ENCODE measurements around the gene MEIOC.
A peak's percentile ranks its signal among the peaks of the same experiment; 100 is the strongest.

MEIOC gene

GRCh38 chr17:44652727-44653126 is 3.5 kb upstream of the MEIOC start:
- Mint-ChIP-seq H3K27me3 (ENCODE audit: low read depth) (peaks cover 59% of the 10 kb centered on the region), H3K36me3 (ENCODE audit: low read depth) (no peaks in the 10 kb centered on the region), H3K27ac (no peak overlapping the region), H3K4me1 (peaks cover 4% of the 10 kb centered on the region), H3K4me3 (no peak overlapping the region), H3K9me3 (peaks cover 3% of the 10 kb centered on the region)
- TF ChIP-seq CTCF (IDR thresholded peaks at IDR 0.05; ENCODE audit: unreplicated experiment in 3 of 3): no peak

- peaks cover 3% of the 10 kb centered on the region for H3K9me3 Mint-ChIP-seq
- TF ChIP-seq CTCF (IDR thresholded peaks at IDR 0.05; ENCODE audit: unreplicated experiment in 3 of 3): no peak
- H3K36me3 Mint-ChIP-seq (ENCODE audit: low read depth): no peaks in the 10 kb centered on the region
- H3K27ac Mint-ChIP-seq: no peak overlapping the region
- H3K4me1 Mint-ChIP-seq: peaks cover 4% of the 10 kb centered on the region
- H3K27me3 Mint-ChIP-seq (ENCODE audit: low read depth): peaks cover 65% of the 10 kb centered on the region
- no peak overlapping the region for H3K4me3 Mint-ChIP-seq
Observed at GRCh38 chr17:44653384-44653783, 2.9 kb upstream of the MEIOC start.

DNA sequence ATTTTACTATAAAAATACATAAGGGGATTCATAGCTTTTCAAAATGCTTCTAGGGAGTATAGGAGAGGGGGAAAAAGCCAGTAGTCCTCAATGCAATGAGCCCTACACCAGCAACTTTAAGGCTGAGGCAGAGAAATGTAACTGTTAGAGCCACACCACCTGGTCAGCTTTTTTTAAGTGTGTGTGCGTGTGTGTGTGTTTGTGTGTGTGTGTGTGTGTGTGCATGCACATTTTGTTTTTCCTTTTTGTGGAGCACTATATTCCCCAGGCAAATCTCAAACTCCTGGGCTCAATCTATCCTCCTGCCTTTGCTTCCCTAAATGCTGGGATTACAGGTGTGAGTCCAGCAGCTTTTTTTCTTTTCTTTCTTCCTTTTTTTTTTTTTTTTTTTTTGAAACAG is 2.3 kb upstream of the MEIOC start:
- no peak overlapping the region for H3K4me3 Mint-ChIP-seq
- peaks cover 61% of the 10 kb centered on the region for H3K27me3 Mint-ChIP-seq (ENCODE audit: low read depth)
- H3K4me1 Mint-ChIP-seq: peaks cover 4% of the 10 kb centered on the region
- no peaks in the 10 kb centered on the region for H3K36me3 Mint-ChIP-seq (ENCODE audit: low read depth)
- TF ChIP-seq CTCF (IDR thresholded peaks at IDR 0.05; ENCODE audit: unreplicated experiment in 3 of 3): no peak
- H3K9me3 Mint-ChIP-seq: peaks cover 3% of the 10 kb centered on the region
- no peak overlapping the region for H3K27ac Mint-ChIP-seq

GRCh38 chr17:44661835-44662234 is 5.6 kb downstream of the MEIOC start:
- H3K4me1 Mint-ChIP-seq: peaks cover 11% of the 10 kb centered on the region
- H3K9me3 Mint-ChIP-seq: peaks cover 3% of the 10 kb centered on the region
- H3K36me3 Mint-ChIP-seq (ENCODE audit: low read depth): no peaks in the 10 kb centered on the region
- no peak overlapping the region for H3K4me3 Mint-ChIP-seq
- H3K27me3 Mint-ChIP-seq (ENCODE audit: low read depth): peaks cover 16% of the 10 kb centered on the region
- TF ChIP-seq CTCF (IDR thresholded peaks at IDR 0.05; ENCODE audit: unreplicated experiment in 3 of 3): no peak
- no peak overlapping the region for H3K27ac Mint-ChIP-seq

DNA sequence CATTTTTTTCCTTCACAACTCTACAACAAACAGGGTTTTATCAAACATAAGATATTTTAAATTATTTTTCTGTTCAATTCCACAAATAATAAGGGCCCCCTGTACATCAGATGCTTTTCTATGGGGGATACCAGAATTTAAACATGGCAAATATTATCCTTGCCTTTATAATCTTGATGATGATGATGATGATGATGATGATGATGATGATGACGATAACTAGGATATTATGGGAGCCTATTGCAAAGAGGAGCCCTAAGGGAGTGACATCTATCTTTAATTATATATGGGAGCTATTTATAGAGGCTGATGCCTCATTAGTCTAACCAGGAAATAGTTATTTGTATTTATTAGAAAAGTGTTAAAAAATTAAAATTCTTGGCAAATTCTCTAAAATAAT is 6.8 kb downstream of the MEIOC start:
- TF ChIP-seq CTCF (IDR thresholded peaks at IDR 0.05; ENCODE audit: unreplicated experiment in 3 of 3): no peak
- Mint-ChIP-seq H3K4me1 (peaks cover 7% of the 10 kb centered on the region), H3K27ac (no peak overlapping the region), H3K36me3 (ENCODE audit: low read depth) (no peaks in the 10 kb centered on the region), H3K9me3 (no peaks in the 10 kb centered on the region), H3K27me3 (ENCODE audit: low read depth) (peaks cover 4% of the 10 kb centered on the region), H3K4me3 (no peak overlapping the region)

DNA sequence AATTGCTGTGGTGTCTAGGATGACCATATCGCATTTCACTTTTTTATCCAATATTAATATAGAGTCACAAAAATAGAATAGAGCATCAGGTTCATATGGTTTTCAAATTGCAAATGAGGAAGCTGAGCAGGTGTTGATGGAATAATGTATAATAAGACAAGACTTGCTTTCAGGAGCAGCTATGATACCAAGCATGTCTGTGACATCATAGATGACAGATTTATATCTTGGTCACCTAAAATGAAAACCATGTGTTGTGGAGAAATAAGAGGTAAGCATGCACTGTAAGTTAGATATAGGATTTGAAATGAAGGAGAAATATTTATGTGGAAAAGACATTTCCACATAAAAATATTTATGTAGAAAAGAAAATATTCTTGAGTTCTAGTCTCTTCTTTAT is 8.6 kb downstream of the MEIOC start:
- Mint-ChIP-seq H3K4me1 (peaks cover 7% of the 10 kb centered on the region), H3K27ac (peak overlapping the region in 1 of 3 experiments; percentile 43), H3K4me3 (no peak overlapping the region), H3K9me3 (no peaks in the 10 kb centered on the region), H3K27me3 (ENCODE audit: low read depth) (peaks cover 4% of the 10 kb centered on the region), H3K36me3 (ENCODE audit: low read depth) (no peaks in the 10 kb centered on the region)
- TF ChIP-seq CTCF (IDR thresholded peaks at IDR 0.05; ENCODE audit: unreplicated experiment in 3 of 3): no peak

Measured in nephron (organoid).